GM13977 (cell line): ENCODE results near the gene RUNX2.

Source experiments
- DNase-seq: peaks from one replicate; pipeline ENCODE4 v3.0.0; 2012; ENCODE audit warnings: low spot score
- in situ Hi-C: fragments of 300-500 bp; cut with MboI; formaldehyde crosslinking; loops from one replicate; pipeline ENCODE4 v1.12.0; 2022; ENCODE audit warnings: low sequenced_read_pairs, low pct_unique_long_range_greater_than_20kb, mixed read lengths, inconsistent platforms; ENCODE audit not compliant: unreplicated experiment
- TF ChIP-seq, protein P1 (sequence below): IDR thresholded peaks from 2 replicates; pipeline ENCODE4 v1.5.1; 2012; ENCODE audit warnings: mild to moderate bottlenecking, control low read depth; ENCODE audit not compliant: insufficient read depth; ENCODE audit errors: extremely low read depth, missing control alignments

The RUNX2 gene

GRCh38 chr6:45522486-45522885 is 194.4 kb downstream of the RUNX2 start:
- TF ChIP-seq, protein P1, sequence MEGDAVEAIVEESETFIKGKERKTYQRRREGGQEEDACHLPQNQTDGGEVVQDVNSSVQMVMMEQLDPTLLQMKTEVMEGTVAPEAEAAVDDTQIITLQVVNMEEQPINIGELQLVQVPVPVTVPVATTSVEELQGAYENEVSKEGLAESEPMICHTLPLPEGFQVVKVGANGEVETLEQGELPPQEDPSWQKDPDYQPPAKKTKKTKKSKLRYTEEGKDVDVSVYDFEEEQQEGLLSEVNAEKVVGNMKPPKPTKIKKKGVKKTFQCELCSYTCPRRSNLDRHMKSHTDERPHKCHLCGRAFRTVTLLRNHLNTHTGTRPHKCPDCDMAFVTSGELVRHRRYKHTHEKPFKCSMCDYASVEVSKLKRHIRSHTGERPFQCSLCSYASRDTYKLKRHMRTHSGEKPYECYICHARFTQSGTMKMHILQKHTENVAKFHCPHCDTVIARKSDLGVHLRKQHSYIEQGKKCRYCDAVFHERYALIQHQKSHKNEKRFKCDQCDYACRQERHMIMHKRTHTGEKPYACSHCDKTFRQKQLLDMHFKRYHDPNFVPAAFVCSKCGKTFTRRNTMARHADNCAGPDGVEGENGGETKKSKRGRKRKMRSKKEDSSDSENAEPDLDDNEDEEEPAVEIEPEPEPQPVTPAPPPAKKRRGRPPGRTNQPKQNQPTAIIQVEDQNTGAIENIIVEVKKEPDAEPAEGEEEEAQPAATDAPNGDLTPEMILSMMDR, result no peak
- no peak for DNase-seq
- in situ Hi-C loops, result no loop called here

DNA sequence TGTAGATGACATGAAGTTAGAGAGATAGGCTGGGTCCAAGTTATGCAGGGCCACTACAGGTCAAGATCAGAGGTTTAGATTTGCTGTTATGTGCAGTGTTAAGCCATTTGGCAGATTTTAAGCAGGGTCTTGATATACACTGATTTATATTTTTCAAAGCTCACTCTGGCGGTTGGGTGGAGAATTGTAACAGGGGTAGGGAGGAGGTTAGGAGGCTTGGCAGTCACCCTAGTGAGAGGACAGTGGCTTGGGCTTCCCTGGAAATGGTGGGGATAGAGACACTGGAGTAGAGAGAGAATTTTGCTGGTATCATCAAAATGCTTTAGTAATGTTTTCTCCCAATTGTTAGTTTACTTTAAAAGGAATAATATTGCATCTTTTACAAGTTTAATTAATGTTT is 199.1 kb downstream of the RUNX2 start:
- DNase-seq, result no peak
- TF ChIP-seq, protein P1, result no peak
- in situ Hi-C loops, result no loop called here

DNA sequence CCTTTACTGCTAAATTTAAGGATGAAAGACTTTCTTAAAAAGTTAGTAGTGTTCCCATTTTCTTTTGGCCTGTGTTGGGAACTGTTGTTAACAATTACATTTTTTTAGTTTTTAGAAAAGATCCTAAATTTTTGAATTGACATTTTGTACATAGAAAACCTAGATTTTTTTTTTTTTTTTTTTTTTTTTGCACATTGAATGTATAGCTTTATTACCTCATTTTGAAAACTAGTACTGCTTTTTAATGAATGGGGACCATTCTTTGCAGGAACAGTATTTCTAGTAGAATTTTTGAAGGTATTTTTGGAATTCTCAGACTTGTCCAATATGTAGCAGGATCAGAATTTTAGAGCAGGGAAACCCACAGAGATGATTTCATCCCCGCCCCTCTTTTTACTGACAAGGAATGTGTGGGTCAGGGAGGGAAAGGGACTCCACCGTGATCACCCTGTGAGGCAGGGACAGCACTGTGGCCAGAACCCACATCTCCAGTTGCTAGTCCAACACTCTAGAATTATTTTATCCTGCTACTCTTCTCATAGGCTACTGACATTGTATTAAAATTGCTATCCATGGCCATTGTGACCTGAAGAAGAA is 204.0 kb downstream of the RUNX2 start:
- TF ChIP-seq, protein P1, result no peak
- DNase-seq, result no peak
- in situ Hi-C loops, result no loop called here

- TF ChIP-seq, protein P1, result no peak
- no peak for DNase-seq
- in situ Hi-C loops, result no loop called here
These were observed 204.6 kb downstream of the RUNX2 start for GRCh38 chr6:45532721-45533210.

DNA sequence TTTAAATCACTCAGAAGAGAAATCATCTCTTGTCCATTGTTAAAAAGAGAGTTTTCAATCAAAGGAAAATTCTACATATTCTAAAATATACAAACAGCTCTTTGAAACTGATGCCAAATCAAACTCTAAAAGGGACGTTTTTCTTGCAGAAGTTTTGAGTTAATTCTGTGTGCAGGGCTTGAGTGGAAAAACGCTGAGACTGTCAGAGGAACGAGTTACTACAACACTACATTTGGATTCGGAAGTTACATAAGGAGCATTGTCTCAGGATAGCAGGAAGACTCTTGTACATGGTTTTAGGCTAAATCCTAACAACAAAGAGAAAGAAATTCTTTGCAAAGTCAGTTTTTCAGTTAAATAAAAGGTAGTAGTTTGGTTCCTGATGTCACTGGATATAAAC is 205.3 kb downstream of the RUNX2 start:
- in situ Hi-C loops, result no loop called here
- no peak for DNase-seq
- TF ChIP-seq, protein P1, result no peak

GRCh38 chr6:45535933-45536332 is 207.8 kb downstream of the RUNX2 start:
- TF ChIP-seq, protein P1, result no peak
- in situ Hi-C loops, result no loop called here
- DNase-seq, result no peak
